HCT116 (cell line): ENCODE results near the gene RAB21.

Experiments used
- EZH2 ChIP-seq: fragments of 200-600 bp; sonication (generic); IDR thresholded peaks from 2 replicates; pipeline ENCODE4 v1.6.1; 2017; ENCODE audit warnings: antibody characterized with exemption, mixed run types
- EZH2phosphoT487 ChIP-seq: fragments of 200-600 bp; IDR thresholded peaks from 2 replicates; pipeline ENCODE4 v1.6.1; 2018; ENCODE audit warnings: antibody characterized with exemption, borderline replicate concordance
- POLR2A ChIP-seq: IDR thresholded peaks from 2 replicates; pipeline ENCODE4 v1.7.0; 2011; ENCODE audit warnings: borderline replicate concordance; ENCODE audit not compliant: insufficient read depth, insufficient read length; ENCODE audit errors: extremely low read depth
- SIN3A ChIP-seq: IDR thresholded peaks from 2 replicates; pipeline ENCODE4 v1.6.1; 2012; ENCODE audit warnings: low read depth
- TF ChIP-seq, protein P1 (sequence below), 3 experiments: fragments of 200-600 bp in 1 of 3; sonication (generic) in 1 of 3; IDR thresholded peaks in 2 of 3; conservative IDR thresholded peaks in 1 of 3; 2 replicates each; pipeline ENCODE4 v1.5.1; 2012 to 2017; ENCODE audit warnings: low read depth in 2 of 3, low read length in 2 of 3, antibody characterized with exemption in 1 of 3, borderline replicate concordance in 1 of 3, control low read depth in 1 of 3, mild to moderate bottlenecking in 1 of 3, mixed read lengths in 1 of 3, mixed run types in 1 of 3, moderate library complexity in 1 of 3; ENCODE audit not compliant: insufficient read depth in 1 of 3
- TF ChIP-seq, protein P2 (sequence below): IDR thresholded peaks from 2 replicates; pipeline ENCODE4 v1.6.1; 2012

- TF ChIP-seq, protein P1, sequence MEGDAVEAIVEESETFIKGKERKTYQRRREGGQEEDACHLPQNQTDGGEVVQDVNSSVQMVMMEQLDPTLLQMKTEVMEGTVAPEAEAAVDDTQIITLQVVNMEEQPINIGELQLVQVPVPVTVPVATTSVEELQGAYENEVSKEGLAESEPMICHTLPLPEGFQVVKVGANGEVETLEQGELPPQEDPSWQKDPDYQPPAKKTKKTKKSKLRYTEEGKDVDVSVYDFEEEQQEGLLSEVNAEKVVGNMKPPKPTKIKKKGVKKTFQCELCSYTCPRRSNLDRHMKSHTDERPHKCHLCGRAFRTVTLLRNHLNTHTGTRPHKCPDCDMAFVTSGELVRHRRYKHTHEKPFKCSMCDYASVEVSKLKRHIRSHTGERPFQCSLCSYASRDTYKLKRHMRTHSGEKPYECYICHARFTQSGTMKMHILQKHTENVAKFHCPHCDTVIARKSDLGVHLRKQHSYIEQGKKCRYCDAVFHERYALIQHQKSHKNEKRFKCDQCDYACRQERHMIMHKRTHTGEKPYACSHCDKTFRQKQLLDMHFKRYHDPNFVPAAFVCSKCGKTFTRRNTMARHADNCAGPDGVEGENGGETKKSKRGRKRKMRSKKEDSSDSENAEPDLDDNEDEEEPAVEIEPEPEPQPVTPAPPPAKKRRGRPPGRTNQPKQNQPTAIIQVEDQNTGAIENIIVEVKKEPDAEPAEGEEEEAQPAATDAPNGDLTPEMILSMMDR (IDR thresholded peaks at IDR 0.05 in 2 of 3, conservative IDR thresholded peaks at IDR 0.05 in 1 of 3; ENCODE audit: borderline replicate concordance in 1 of 3, insufficient read depth in 1 of 3, low read depth in 2 of 3, low read length in 2 of 3): no peak
- TF ChIP-seq POLR2A: no peak
- 0 out of 2 replicates have a peak, but pooled peaks have one; percentile 42 for TF ChIP-seq SIN3A
- TF ChIP-seq, protein P2, sequence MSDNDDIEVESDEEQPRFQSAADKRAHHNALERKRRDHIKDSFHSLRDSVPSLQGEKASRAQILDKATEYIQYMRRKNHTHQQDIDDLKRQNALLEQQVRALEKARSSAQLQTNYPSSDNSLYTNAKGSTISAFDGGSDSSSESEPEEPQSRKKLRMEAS: no peak
- no peak for TF ChIP-seq EZH2phosphoT487
- TF ChIP-seq EZH2: no peak
Observed at GRCh38 chr12:71840231-71840847, 85.7 kb downstream of the RAB21 start.
